GM23338 (cell line): ENCODE results near the gene LMAN1L. TPM values are rescaled to one million over a fixed set of nuclear protein-coding genes. Genes with fewer than 3 reads are reported as not detected.
A peak's percentile ranks its signal among the peaks of the same experiment; 100 is the strongest.

ENCODE experiments used
- ATAC-seq: fragments of 200-7000 bp; cut with Tn5 transposase; 3 replicates; pipeline ENCODE4 v1.9.1; 2020
- DNase-seq: peaks from one replicate; pipeline ENCODE4 v3.0.0-alpha.2; 2015; ENCODE audit warnings: low spot score
- H2AFZ ChIP-seq: fragments of 200-600 bp; sonication (generic); 2 replicates; pipeline ENCODE4 v1.8.0; 2016; ENCODE audit warnings: antibody characterized with exemption, mild to moderate bottlenecking, moderate library complexity
- H3F3A ChIP-seq: fragments of 200-600 bp; sonication (generic); replicated peaks from 2 replicates; pipeline ENCODE4 v1.8.0; 2017; ENCODE audit warnings: antibody characterized with exemption, mixed run types, low read depth
- H3K27ac ChIP-seq: fragments of 200-600 bp; sonication (generic); 2 replicates; pipeline ENCODE4 v1.6.1; 2016; ENCODE audit warnings: low read depth
- H3K27me3 ChIP-seq: fragments of 200-600 bp; sonication (generic); 2 replicates; pipeline ENCODE4 v1.8.0; 2016; ENCODE audit warnings: mild to moderate bottlenecking, mixed run types, moderate library complexity; ENCODE audit not compliant: insufficient read depth
- H3K36me3 ChIP-seq: fragments of 200-600 bp; sonication (generic); 2 replicates; pipeline ENCODE4 v1.8.0; 2016; ENCODE audit warnings: mild to moderate bottlenecking; ENCODE audit not compliant: insufficient read depth
- H3K4me1 ChIP-seq: fragments of 200-600 bp; sonication (generic); 2 replicates; pipeline ENCODE4 v1.8.0; 2016; ENCODE audit warnings: mild to moderate bottlenecking, moderate library complexity; ENCODE audit not compliant: insufficient read depth
- H3K4me2 ChIP-seq: fragments of 200-600 bp; sonication (generic); 2 replicates; pipeline ENCODE4 v1.7.1; 2017; ENCODE audit warnings: mixed run types
- H3K4me3 ChIP-seq: fragments of 200-600 bp; sonication (generic); 2 replicates; pipeline ENCODE4 v1.6.1; 2016; ENCODE audit warnings: mixed run types
- H3K79me2 ChIP-seq: fragments of 200-600 bp; sonication (generic); replicated peaks from 2 replicates; pipeline ENCODE4 v1.8.0; 2017; ENCODE audit warnings: mild to moderate bottlenecking; ENCODE audit not compliant: insufficient read depth
- H3K9me2 ChIP-seq: fragments of 200-600 bp; sonication (generic); 2 replicates; pipeline ENCODE4 v1.8.0; 2017; ENCODE audit not compliant: insufficient read depth
- H4K20me1 ChIP-seq: fragments of 200-600 bp; sonication (generic); replicated peaks from 2 replicates; pipeline ENCODE4 v1.8.0; 2017; ENCODE audit warnings: mild to moderate bottlenecking; ENCODE audit not compliant: insufficient read depth
- H3K27ac Mint-ChIP-seq: 2 replicates; pipeline ENCODE4 v1.8.0; 2020; ENCODE audit warnings: inconsistent platforms, mild to moderate bottlenecking, moderate library complexity, mixed read lengths
- H3K27me3 Mint-ChIP-seq: 3 replicates; pipeline ENCODE4 v1.8.0; 2022; ENCODE audit warnings: low read depth, mild to moderate bottlenecking, moderate library complexity, mixed read lengths, inconsistent platforms; ENCODE audit not compliant: insufficient read depth, poor library complexity
- H3K36me3 Mint-ChIP-seq: 3 replicates; pipeline ENCODE4 v1.8.0; 2021; ENCODE audit warnings: low read depth, mild to moderate bottlenecking, inconsistent platforms, moderate library complexity, mixed read lengths
- H3K4me1 Mint-ChIP-seq: 3 replicates; pipeline ENCODE4 v1.8.0; 2020; ENCODE audit warnings: mild to moderate bottlenecking, inconsistent platforms, mixed read lengths
- H3K4me3 Mint-ChIP-seq: 3 replicates; pipeline ENCODE4 v1.8.0; 2021; ENCODE audit warnings: moderate library complexity, mild to moderate bottlenecking, inconsistent platforms, mixed read lengths
- H3K9me3 Mint-ChIP-seq: 3 replicates; pipeline ENCODE4 v1.8.0; 2020; ENCODE audit warnings: moderate library complexity, mild to moderate bottlenecking, inconsistent platforms, mixed read lengths
- CREB1 ChIP-seq: fragments of 250-450 bp; sonication (Bioruptor Pico); IDR thresholded peaks from 2 replicates; pipeline ENCODE4 v1.5.0; 2020; ENCODE audit warnings: low read depth, mild to moderate bottlenecking, moderate library complexity
- CTCF ChIP-seq, 2 experiments: fragments of 200-600 bp in 1 of 2; sonication (generic) in 1 of 2; conservative IDR thresholded peaks; 2 replicates each; pipeline versions ENCODE4 v1.5.1 to v1.6.1; 2016 to 2017; ENCODE audit warnings: antibody characterized with exemption in 2 of 2, low read depth in 2 of 2, mild to moderate bottlenecking in 2 of 2, moderate library complexity in 1 of 2
- EZH2 ChIP-seq: fragments of 200-600 bp; sonication (generic); IDR thresholded peaks from one replicate; pipeline ENCODE4 v1.8.0; 2017; ENCODE audit warnings: antibody characterized with exemption, mild to moderate bottlenecking, low read depth; ENCODE audit not compliant: unreplicated experiment
- NANOG ChIP-seq: IDR thresholded peaks from 2 replicates; pipeline ENCODE4 v1.6.1; 2016; ENCODE audit warnings: antibody characterized with exemption, borderline replicate concordance
- REST ChIP-seq: IDR thresholded peaks from one replicate; pipeline ENCODE4 v1.6.1; 2018; ENCODE audit warnings: antibody characterized with exemption; ENCODE audit not compliant: unreplicated experiment
- STAT1 ChIP-seq: IDR thresholded peaks from one replicate; pipeline ENCODE4 v1.6.1; 2016; ENCODE audit warnings: antibody characterized with exemption; ENCODE audit not compliant: unreplicated experiment
- ZNF331 ChIP-seq: fragments of 250-450 bp; sonication (Bioruptor Pico); IDR thresholded peaks from 2 replicates; pipeline ENCODE4 v1.5.0; 2020; ENCODE audit warnings: low read depth, mild to moderate bottlenecking, moderate library complexity
- ZNF462 ChIP-seq: fragments of 250-450 bp; sonication (Bioruptor Pico); IDR thresholded peaks from 2 replicates; pipeline ENCODE4 v1.5.0; 2020; ENCODE audit warnings: mild to moderate bottlenecking, moderate library complexity
- polyA plus RNA-seq: library from polyadenylated mRNA; unstranded; fragments of >200 nt; fragmentation: Nextera tagmentation; extraction: Ambion mirVana; gene quantifications from 2 replicates; pipeline ENCODE4 v1.2.1, GENCODE V29; 2016
- total RNA-seq: library from RNA; depleted of rRNA; stranded (reverse); fragments of >200 nt; shearing (Covaris generic); gene quantifications from 2 replicates; pipeline ENCODE4 v1.2.3, GENCODE V29; 2014

Gene LMAN1L
- total and polyA plus RNA-seq, 2 experiments from 2014 or later = not detected

GRCh38 chr15:74835312-74835823 lies 22.7 kb downstream of the LMAN1L start:
- Mint-ChIP-seq H3K27me3 (peaks cover 18% of the 10 kb centered on the region), H3K4me1 (peaks cover 21% of the 10 kb centered on the region), H3K9me3 (no peaks in the 10 kb centered on the region; the same call in 2 of the 3 replicates), H3K27ac (peak overlapping the region; percentile 95), H3K4me3 (no peak overlapping the region), H3K36me3 (peaks cover 7% of the 10 kb centered on the region)
- no peak for TF ChIP-seq STAT1
- TF ChIP-seq CREB1 (CRISPR knock-in tag) = 0 out of 2 replicates have a peak, but pooled peaks have one; percentile 14
- TF ChIP-seq CTCF (conservative IDR thresholded peaks at IDR 0.05; ENCODE audit: low read depth in 2 of 2) = peak; percentile 88 to 98
- Histone ChIP-seq H3K4me3 (no peak overlapping the region), H3F3A (peaks cover 4% of the 10 kb centered on the region; the same call in 1 of the 2 replicates), H3K4me2 (no peak overlapping the region), H4K20me1 (no peaks in the 10 kb centered on the region; the same call in 1 of the 2 replicates), H3K27ac (no peak overlapping the region), H3K4me1 (no peaks in the 10 kb centered on the region), H3K79me2 (no peaks in the 10 kb centered on the region), H2AFZ (no peak overlapping the region), H3K27me3 (no peaks in the 10 kb centered on the region), H3K36me3 (no peaks in the 10 kb centered on the region; the same call in 1 of the 2 replicates), H3K9me2 (no peaks in the 10 kb centered on the region)
- ATAC-seq = peak; percentile 94
- DNase-seq = peak; percentile 96

- no peak overlapping the region for H3K4me2 ChIP-seq
- Mint-ChIP-seq H3K27me3 (peaks cover 24% of the 10 kb centered on the region), H3K4me3 (no peak overlapping the region), H3K36me3 (peaks cover 19% of the 10 kb centered on the region), H3K4me1 (peaks cover 32% of the 10 kb centered on the region), H3K9me3 (no peaks in the 10 kb centered on the region; the same call in 2 of the 3 replicates), H3K27ac (no peak overlapping the region)
- no peaks in the 10 kb centered on the region for H3K9me2 ChIP-seq
- H3K4me3 ChIP-seq = no peak overlapping the region
- no peak overlapping the region for H2AFZ ChIP-seq
- H4K20me1 ChIP-seq = no peaks in the 10 kb centered on the region; the same call in 1 of the 2 replicates
- no peaks in the 10 kb centered on the region; the same call in 1 of the 2 replicates for H3K36me3 ChIP-seq
- no peak overlapping the region for H3K27ac ChIP-seq
- H3K79me2 ChIP-seq = no peaks in the 10 kb centered on the region
- H3K27me3 ChIP-seq = no peaks in the 10 kb centered on the region
- no peak for ATAC-seq
- H3F3A ChIP-seq = peaks cover 4% of the 10 kb centered on the region; the same call in 1 of the 2 replicates
- no peaks in the 10 kb centered on the region; the same call in 1 of the 2 replicates for H3K4me1 ChIP-seq
- DNase-seq = no peak
- TF ChIP-seq ZNF331 (CRISPR knock-in tag) = no peak
- TF ChIP-seq ZNF462 (CRISPR knock-in tag) = no peak
- TF ChIP-seq EZH2 = no peak
- no peak for TF ChIP-seq REST
- TF ChIP-seq NANOG = no peak
Observed at GRCh38 chr15:74836846-74837245, 24.2 kb downstream of the LMAN1L start.
